Neuronal stem cell (in vitro differentiated cells): ENCODE results near the gene TLX2.

Experiments
- DNase-seq: peaks from one replicate; pipeline ENCODE4 v3.0.0-alpha.2; 2013; ENCODE audit warnings: low spot score
- H2AFZ ChIP-seq: one replicate; pipeline ENCODE4 v1.6.1; 2013; ENCODE audit warnings: mild to moderate bottlenecking, low read length, inconsistent platforms
- H2AK5ac ChIP-seq: 2 replicates; pipeline ENCODE4 v1.6.1; 2013; ENCODE audit warnings: low read depth, mild to moderate bottlenecking, inconsistent platforms, low read length, moderate library complexity, mixed read lengths
- H2BK120ac ChIP-seq: 2 replicates; pipeline ENCODE4 v1.6.1; 2013; ENCODE audit warnings: low read depth, mild to moderate bottlenecking, inconsistent platforms, low read length, moderate library complexity, mixed read lengths
- H2BK12ac ChIP-seq: one replicate; pipeline ENCODE4 v1.6.1; 2013; ENCODE audit warnings: low read length, inconsistent platforms
- H2BK15ac ChIP-seq: 2 replicates; pipeline ENCODE4 v1.6.1; 2013; ENCODE audit warnings: mild to moderate bottlenecking, low read length, inconsistent platforms, mixed read lengths
- H2BK5ac ChIP-seq: one replicate; pipeline ENCODE4 v1.6.1; 2013; ENCODE audit warnings: inconsistent platforms, mild to moderate bottlenecking, low read length, moderate library complexity
- H3K14ac ChIP-seq: one replicate; pipeline ENCODE4 v1.6.1; 2013; ENCODE audit warnings: low read length, inconsistent platforms
- H3K18ac ChIP-seq: 2 replicates; pipeline ENCODE4 v1.6.1; 2013; ENCODE audit warnings: low read length, inconsistent platforms
- H3K23ac ChIP-seq: 2 replicates; pipeline ENCODE4 v1.6.1; 2013; ENCODE audit warnings: low read depth, mild to moderate bottlenecking, mixed read lengths, low read length, inconsistent platforms; ENCODE audit not compliant: poor library complexity
- H3K27ac ChIP-seq: replicated peaks from 3 replicates; pipeline ENCODE4 v1.5.1; 2013; ENCODE audit warnings: low read length, inconsistent platforms
- H3K27me3 ChIP-seq, 3 experiments: 2 replicates each; pipeline ENCODE4 v1.6.1; 2013; ENCODE audit warnings: low read length in 3 of 3, mild to moderate bottlenecking in 2 of 3, inconsistent platforms in 1 of 3, low read depth in 1 of 3, mixed read lengths in 1 of 3, moderate library complexity in 1 of 3; ENCODE audit not compliant: control insufficient read depth in 3 of 3, insufficient read depth in 3 of 3
- H3K36me3 ChIP-seq, 2 donors: replicated peaks in 1 of 2; 2 replicates each; pipeline ENCODE4 v1.6.1; 2013; ENCODE audit warnings: low read length in 2 of 2; ENCODE audit not compliant: control insufficient read depth in 2 of 2, insufficient read depth in 2 of 2
- H3K4ac ChIP-seq: 2 replicates; pipeline ENCODE4 v1.6.1; 2013; ENCODE audit warnings: inconsistent platforms, mild to moderate bottlenecking, low read length, moderate library complexity
- H3K4me1 ChIP-seq, 2 donors: 1 replicate in 1 of 2; 2 replicates in 1 of 2; pipeline ENCODE4 v1.6.1; 2013; ENCODE audit warnings: low read length in 2 of 2, low read depth in 1 of 2; ENCODE audit not compliant: control insufficient read depth in 2 of 2, insufficient read depth in 1 of 2
- H3K4me2 ChIP-seq: one replicate; pipeline ENCODE4 v1.6.1; 2013; ENCODE audit warnings: mild to moderate bottlenecking, low read length, inconsistent platforms; ENCODE audit not compliant: insufficient read depth, poor library complexity, severe bottlenecking
- H3K4me3 ChIP-seq, 2 donors: 2 replicates each; pipeline ENCODE4 v1.5.1; 2013; ENCODE audit warnings: low read length in 2 of 2, mild to moderate bottlenecking in 2 of 2, inconsistent platforms in 1 of 2, moderate library complexity in 1 of 2
- H3K79me1 ChIP-seq: one replicate; pipeline ENCODE4 v1.6.1; 2013; ENCODE audit warnings: low read depth, mild to moderate bottlenecking, inconsistent platforms, low read length, moderate library complexity
- H3K9ac ChIP-seq: one replicate; pipeline ENCODE4 v1.6.1; 2013; ENCODE audit warnings: mild to moderate bottlenecking, low read depth, low read length, inconsistent platforms; ENCODE audit not compliant: poor library complexity
- H3K9me3 ChIP-seq, 2 donors: replicated peaks in 1 of 2; 2 replicates each; pipeline versions ENCODE3 to v1.6.1; 2013; ENCODE audit warnings: low read length in 2 of 2, mild to moderate bottlenecking in 2 of 2, inconsistent platforms in 1 of 2, low read depth in 1 of 2, mixed read lengths in 1 of 2, moderate library complexity in 1 of 2; ENCODE audit not compliant: control insufficient read depth in 2 of 2, insufficient read depth in 1 of 2
- H4K8ac ChIP-seq: one replicate; pipeline ENCODE4 v1.6.1; 2013; ENCODE audit warnings: low read depth, mild to moderate bottlenecking, inconsistent platforms, low read length, moderate library complexity
- H4K91ac ChIP-seq: one replicate; pipeline ENCODE4 v1.6.1; 2013; ENCODE audit warnings: low read length, low read depth, mild to moderate bottlenecking, inconsistent platforms; ENCODE audit not compliant: poor library complexity
- WGBS, 2 donors: extraction: QIAGEN DNeasy Blood & Tissue Kit; methylation state at CpG; one replicate each; pipeline ENCODE4 v1.1.7; 2013; ENCODE audit warnings: missing lambda C conversion rate in 2 of 2, mixed read lengths in 1 of 2; ENCODE audit not compliant: insufficient read length in 2 of 2, insufficient replicate concordance in 1 of 2; ENCODE audit errors: extremely low coverage in 2 of 2; 5-methylcytosine and 5-hydroxymethylcytosine counted together

TLX2 gene

DNA sequence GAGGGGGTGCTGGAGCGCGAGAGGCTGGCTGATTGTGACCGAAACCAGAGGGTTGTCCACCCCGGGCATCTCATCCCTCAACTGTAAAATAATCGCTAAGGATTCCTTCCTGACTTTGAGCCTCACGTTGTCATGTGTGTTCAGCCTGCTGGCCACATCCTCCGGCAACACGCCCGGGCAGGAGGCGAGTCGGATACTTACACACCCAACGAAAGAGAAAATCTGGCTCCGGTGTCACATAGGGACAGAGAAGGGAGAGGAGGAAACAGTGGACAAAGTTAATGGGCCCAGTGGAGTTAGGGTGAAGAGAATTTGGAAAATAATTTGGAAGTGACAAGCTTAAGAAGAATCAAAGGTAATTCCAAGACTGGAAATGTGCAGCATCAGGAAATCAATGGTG, 2.4 kb downstream of the TLX2 start:
- Histone ChIP-seq H3K27me3 (peaks cover 44 to 98% (median 85%) of the 10 kb centered on the region in 3 experiments), H2BK5ac (no peak overlapping the region), H3K4me1 (peaks cover 2 to 4% of the 10 kb centered on the region in 2 donors), H3K36me3 (no peaks in the 10 kb centered on the region), H3K14ac (no peak overlapping the region), H2AFZ (peak overlapping the region; percentile 88), H3K9ac (no peak overlapping the region), H4K8ac (no peak overlapping the region), H3K23ac (no peak overlapping the region), H3K18ac (no peak overlapping the region), H4K91ac (no peak overlapping the region), H2BK120ac (no peak overlapping the region), H3K4me3 (no peak overlapping the region), H3K27ac (no peak overlapping the region), H2BK15ac (no peak overlapping the region), H3K4ac (no peak overlapping the region), H2AK5ac (no peak overlapping the region), H2BK12ac (no peak overlapping the region), H3K9me3 (peaks cover 5 to 10% of the 10 kb centered on the region in 2 donors), H3K4me2 (no peak overlapping the region), H3K79me1 (no peaks in the 10 kb centered on the region)
- WGBS, 2 donors = no CpG with 5 or more reads among the region's 13 CpGs
- no peak for DNase-seq

DNA sequence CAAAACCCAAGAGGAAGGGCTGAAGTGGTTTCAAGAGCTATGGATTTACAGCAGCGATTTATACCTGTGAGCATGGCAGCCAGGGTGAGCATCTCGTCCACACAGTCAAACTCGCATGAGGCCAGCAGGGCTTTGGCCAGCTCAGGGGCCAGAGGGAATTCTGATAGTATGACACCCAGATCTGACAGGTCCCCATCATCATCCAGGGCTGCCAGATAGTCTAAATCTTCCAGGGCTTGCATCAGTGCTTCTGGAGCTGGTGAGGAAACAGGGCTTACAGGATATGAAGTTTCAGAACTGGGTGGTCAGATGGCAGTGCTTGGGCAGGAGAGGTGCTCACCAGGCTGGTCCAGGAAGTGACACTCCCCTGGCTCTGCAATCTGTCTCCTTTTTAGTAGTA, 8.3 kb downstream of the TLX2 start:
- Histone ChIP-seq H2AK5ac (no peak overlapping the region), H3K4me2 (no peak overlapping the region), H3K14ac (no peak overlapping the region), H2BK5ac (no peak overlapping the region), H3K36me3 (peaks cover 17 to 21% of the 10 kb centered on the region in 2 donors), H3K9ac (no peak overlapping the region), H2AFZ (no peak overlapping the region), H3K23ac (no peak overlapping the region), H4K8ac (no peak overlapping the region), H2BK12ac (no peak overlapping the region), H3K27me3 (peaks cover 0 to 58% (median 34%) of the 10 kb centered on the region in 3 experiments), H2BK120ac (no peak overlapping the region), H3K9me3 (peaks cover 0 to 3% of the 10 kb centered on the region in 2 donors), H4K91ac (no peak overlapping the region), H3K27ac (no peak overlapping the region), H3K4ac (no peak overlapping the region), H3K4me1 (no peaks in the 10 kb centered on the region), H2BK15ac (no peak overlapping the region), H3K18ac (no peak overlapping the region), H3K4me3 (no peak overlapping the region), H3K79me1 (no peaks in the 10 kb centered on the region)
- DNase-seq = no peak
- WGBS, 2 donors = no CpG with 5 or more reads among the region's 3 CpGs

DNA sequence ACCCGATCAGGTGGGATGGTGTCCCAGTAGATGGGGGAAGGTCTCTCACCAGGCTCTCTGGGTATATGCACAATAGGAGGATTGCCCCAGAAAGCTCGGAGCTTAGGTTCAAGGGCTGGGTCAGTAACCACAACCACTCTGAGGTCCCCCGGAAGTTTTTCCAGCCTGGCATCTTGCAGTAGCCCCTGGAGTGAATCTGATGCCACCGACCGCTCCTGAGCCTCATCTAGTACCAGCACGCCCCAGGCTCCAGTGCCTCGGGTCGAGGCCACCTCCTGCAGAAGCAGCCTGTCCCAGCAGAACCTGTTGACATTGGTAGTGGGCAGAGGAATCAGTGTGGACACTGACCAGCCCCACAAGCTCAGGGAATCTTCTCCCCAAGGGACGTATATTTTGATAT, 9.8 kb downstream of the TLX2 start:
- no peak overlapping the region for H4K91ac ChIP-seq
- H3K9me3 ChIP-seq = peaks cover 0 to 2% of the 10 kb centered on the region in 2 donors
- no peak overlapping the region for H3K4ac ChIP-seq
- no peak overlapping the region for H2BK5ac ChIP-seq
- H3K36me3 ChIP-seq = peaks cover 25 to 30% of the 10 kb centered on the region in 2 donors
- peaks cover 0 to 43% (median 19%) of the 10 kb centered on the region in 3 experiments for H3K27me3 ChIP-seq
- WGBS, 2 donors = no CpG with 5 or more reads among the region's 9 CpGs
- H3K4me1 ChIP-seq = peaks cover 6 to 8% of the 10 kb centered on the region in 2 donors
- H2AFZ ChIP-seq = no peak overlapping the region
- H3K27ac ChIP-seq = no peak overlapping the region
- no peak overlapping the region for H2BK120ac ChIP-seq
- H3K23ac ChIP-seq = no peak overlapping the region
- no peak overlapping the region for H3K14ac ChIP-seq
- no peak overlapping the region for H3K4me3 ChIP-seq
- no peak overlapping the region for H3K4me2 ChIP-seq
- H2AK5ac ChIP-seq = no peak overlapping the region
- no peak overlapping the region for H3K18ac ChIP-seq
- H3K9ac ChIP-seq = no peak overlapping the region
- no peak overlapping the region for H4K8ac ChIP-seq
- no peak overlapping the region for H2BK12ac ChIP-seq
- H3K79me1 ChIP-seq = peaks cover 4% of the 10 kb centered on the region
- no peak for DNase-seq
- H2BK15ac ChIP-seq = no peak overlapping the region

- no peak overlapping the region for H3K23ac ChIP-seq
- no peak overlapping the region for H3K14ac ChIP-seq
- H3K4me2 ChIP-seq = no peak overlapping the region
- H3K27me3 ChIP-seq = peaks cover 0 to 32% (median 8%) of the 10 kb centered on the region in 3 experiments
- no peak overlapping the region for H2BK5ac ChIP-seq
- no peak overlapping the region for H4K8ac ChIP-seq
- no peak overlapping the region for H3K9ac ChIP-seq
- H3K9me3 ChIP-seq = peaks cover 0 to 2% of the 10 kb centered on the region in 2 donors
- H3K4me1 ChIP-seq = peaks cover 6 to 8% of the 10 kb centered on the region in 2 donors
- no peak overlapping the region for H3K27ac ChIP-seq
- no peak overlapping the region for H3K4me3 ChIP-seq
- H3K18ac ChIP-seq = no peak overlapping the region
- no peak overlapping the region for H2AFZ ChIP-seq
- peaks cover 5% of the 10 kb centered on the region for H3K79me1 ChIP-seq
- no peak overlapping the region for H3K4ac ChIP-seq
- no peak overlapping the region for H2AK5ac ChIP-seq
- no peak overlapping the region for H4K91ac ChIP-seq
- WGBS, 2 donors = no CpG with 5 or more reads among the region's 10 CpGs
- H3K36me3 ChIP-seq = peaks cover 25 to 30% of the 10 kb centered on the region in 2 donors
- DNase-seq = no peak
- H2BK12ac ChIP-seq = no peak overlapping the region
- H2BK15ac ChIP-seq = no peak overlapping the region
- H2BK120ac ChIP-seq = no peak overlapping the region
Measured at GRCh38 chr2:74524955-74525716, 10.9 kb downstream of the TLX2 start.
